Measurements from ENCODE around the gene NDFIP1.

GRCh38 chr5:142102980-142103740 is 5.4 kb upstream of the NDFIP1 start:
- TF ChIP-seq CTCF (IDR thresholded peaks at IDR 0.05) (no peak), POLR2A (IDR thresholded peaks at IDR 0.05) (no peak)
